ENCODE results near the gene FGFR4. TPM values are rescaled to one million over a fixed set of nuclear protein-coding genes. Genes with fewer than 3 reads are reported as not detected.

FGFR4 gene
- total and polyA plus RNA-seq, 2 of the 8 experiments (the other 6 are each of a cell fraction or from before 2014, with no cell fraction given), result 61.4 to 88.4 TPM

DNA sequence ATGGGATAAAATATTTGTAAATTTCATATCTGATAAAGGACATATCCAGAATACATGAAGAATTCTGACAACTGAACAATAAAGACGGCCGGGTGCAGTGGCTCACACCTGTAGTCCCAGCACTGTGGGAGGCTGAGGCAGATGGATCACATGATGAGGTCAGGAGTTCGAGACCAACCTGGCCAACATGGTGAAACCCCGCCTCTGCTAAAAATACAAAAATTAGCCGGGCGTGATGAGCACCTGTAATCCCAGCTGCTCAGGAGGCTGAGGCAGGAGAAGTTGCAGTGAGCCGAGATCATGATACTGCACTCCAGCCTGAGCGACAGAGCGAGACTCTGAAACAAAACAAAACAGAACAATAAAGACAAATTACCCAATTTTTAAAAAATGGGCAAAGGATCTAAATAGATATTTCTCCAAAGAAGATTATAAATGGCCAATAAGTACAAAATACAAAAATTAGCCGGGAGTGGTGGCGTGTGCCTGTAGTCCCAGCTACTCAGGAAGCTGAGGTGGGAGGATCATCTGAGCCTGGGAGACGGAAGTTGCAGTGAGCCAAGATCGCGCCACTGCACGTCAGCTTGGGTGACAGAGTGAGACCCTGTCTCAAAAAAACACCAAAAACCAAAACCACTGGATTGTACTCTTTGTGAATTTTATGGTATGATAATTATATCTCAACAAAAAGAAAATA is 37.2 kb downstream of the FGFR4 start:
- H3K56ac ChIP-seq (replicated peaks; ENCODE audit: insufficient read length, low read depth, low read length), result no peak overlapping the region
- H3K4me3 ChIP-seq (ENCODE audit: extremely low read depth in 1 of 4, insufficient read depth in 2 of 4, low read depth in 3 of 4, low read length in 4 of 4), result no peak overlapping the region
- H2BK12ac ChIP-seq (ENCODE audit: low read depth, low read length), result no peak overlapping the region
- DNase-seq (ENCODE audit: low read depth in 1 of 2, low spot score in 2 of 2) (no peak), FAIRE-seq (no peak)
- no peaks in the 10 kb centered on the region for H4K20me1 ChIP-seq (replicated peaks in 1 of 2; ENCODE audit: control insufficient read depth in 1 of 2, insufficient read depth in 2 of 2, low read length in 2 of 2)
- no peak overlapping the region for H4K8ac ChIP-seq (ENCODE audit: extremely low read depth, insufficient read depth, low read length)
- H3K18ac ChIP-seq (ENCODE audit: extremely low read depth, low read length), result no peak overlapping the region
- H3K79me1 ChIP-seq (ENCODE audit: low read depth, low read length), result no peaks in the 10 kb centered on the region
- no peak overlapping the region for H3K27ac ChIP-seq (ENCODE audit: low read depth, low read length)
- no peak overlapping the region for H3K9ac ChIP-seq (replicated peaks in 1 of 4; ENCODE audit: extremely low read depth in 1 of 4, low read depth in 3 of 4, low read length in 3 of 4)
- H2BK5ac ChIP-seq (ENCODE audit: low read depth, low read length), result no peak overlapping the region
- ChIA-PET CTCF (ENCODE audit: partially characterized antibody) (interaction anchor here (0.6 to 1.5 kb wide), 5 partner anchors 10 to 463 kb away, joined by 3 to 7 read pairs (median 3); no protein-coding TSS in a partner anchor), POLR2A (ENCODE audit: partially characterized antibody) (interaction anchor here (0.7 to 2.5 kb wide), 4 partner anchors 10 to 267 kb away, joined by 3 to 23 read pairs (median 3); partner anchors contain the start of gene NSD1)
- no peak overlapping the region for H2AFZ ChIP-seq (ENCODE audit: low read length)
- no peak overlapping the region for H2AK5ac ChIP-seq (ENCODE audit: low read depth, low read length)
- no peak overlapping the region for H4K91ac ChIP-seq (replicated peaks; ENCODE audit: insufficient read length, low read length)
- H2BK20ac ChIP-seq (ENCODE audit: low read length), result no peak overlapping the region
- no peak overlapping the region for H3K4ac ChIP-seq (replicated peaks; ENCODE audit: insufficient read length, low read depth, low read length)
- H2BK15ac ChIP-seq (ENCODE audit: low read length), result no peak overlapping the region
- no peak overlapping the region for H2BK120ac ChIP-seq (replicated peaks; ENCODE audit: low read depth, low read length)
- no peak overlapping the region for H3K4me2 ChIP-seq (ENCODE audit: insufficient read depth in 1 of 2, low read depth in 2 of 2, low read length in 2 of 2)
- no peak overlapping the region for H4K5ac ChIP-seq (ENCODE audit: insufficient read length, low read depth, low read length)
- H3K27me3 ChIP-seq (replicated peaks in 1 of 4; ENCODE audit: control insufficient read depth in 3 of 4, extremely low read depth in 1 of 4, insufficient read depth in 3 of 4, low read length in 3 of 4), result no peaks in the 10 kb centered on the region
- no peak overlapping the region for H3K23ac ChIP-seq (ENCODE audit: insufficient read length)
- H3K14ac ChIP-seq (ENCODE audit: insufficient read length), result no peak overlapping the region
- H3K36me3 ChIP-seq (ENCODE audit: control insufficient read depth in 2 of 4, insufficient read depth in 4 of 4, low read length in 3 of 4), result no peaks in the 10 kb centered on the region
- 90% methylated on average over 15 of the region's 15 CpGs; no CpG with 5 or more reads in 1 of the 2 experiments for WGBS, 2 experiments (ENCODE audit: extremely low coverage in 1 of 2, insufficient coverage in 1 of 2, insufficient read length in 1 of 2, insufficient replicate concordance in 2 of 2, low coverage in 1 of 2, low lambda C conversion rate in 2 of 2, missing lambda C conversion rate in 1 of 2)
- H3K23me2 ChIP-seq (ENCODE audit: low read depth, low read length), result no peaks in the 10 kb centered on the region
- H3K4me1 ChIP-seq (replicated peaks in 1 of 4; ENCODE audit: control insufficient read depth in 3 of 4, insufficient read depth in 4 of 4, low read length in 3 of 4), result peaks cover 0 to 2% (median under 1%) of the 10 kb centered on the region in 4 experiments; a peak in 2 of 7 replicates
- H3K9me3 ChIP-seq (ENCODE audit: insufficient read depth in 2 of 2, low read depth in 1 of 2, low read length in 1 of 2), result no peaks in the 10 kb centered on the region; a peak in 1 of 4 replicates
- no peaks in the 10 kb centered on the region for H3K79me2 ChIP-seq (ENCODE audit: control insufficient read depth in 1 of 2, insufficient read depth in 2 of 2, low read length in 2 of 2)
- TF ChIP-seq TBP (IDR thresholded peaks at IDR 0.05; ENCODE audit: low read depth, low read length) (no peak), CEBPB (IDR thresholded peaks at IDR 0.05; ENCODE audit: low read depth, low read length) (no peak), FOSL1 (IDR thresholded peaks at IDR 0.05; ENCODE audit: insufficient read depth, low read depth, low read length) (no peak)
